K562 (cell line): ENCODE measurements around the gene ANAPC5. TPM values are rescaled to one million over a fixed set of nuclear protein-coding genes. Genes with fewer than 3 reads are reported as not detected.

ENCODE experiments used
- ADNP ChIP-seq: fragments of 200-800 bp; sonication (Bioruptor generic); IDR thresholded peaks from 2 replicates; pipeline ENCODE4 v1.6.1; 2016; ENCODE audit warnings: missing genetic modification characterization, missing compliant biosample characterization
- ATF7 ChIP-seq: fragments of 450-650 bp; IDR thresholded peaks from 2 replicates; pipeline ENCODE4 v1.7.1; 2014; ENCODE audit warnings: mild to moderate bottlenecking, moderate library complexity
- CREB1 ChIP-seq, 2 experiments: sonication (generic) in 1 of 2; formaldehyde crosslinking in 1 of 2; IDR thresholded peaks; 2 replicates each; pipeline versions ENCODE4 v1.6.1 to v1.8.0; 2012 to 2022; ENCODE audit warnings: inconsistent platforms in 1 of 2, mild to moderate bottlenecking in 1 of 2, missing genetic modification reagents in 1 of 2, moderate library complexity in 1 of 2
- CREM ChIP-seq: IDR thresholded peaks from 2 replicates; pipeline ENCODE4 v1.6.1; 2014; ENCODE audit warnings: antibody characterized with exemption, low read depth
- DPF2 ChIP-seq: fragments of 450-650 bp; IDR thresholded peaks from 2 replicates; pipeline ENCODE4 v1.6.1; 2016
- E2F8 ChIP-seq: fragments of 450-650 bp; IDR thresholded peaks from 2 replicates; pipeline ENCODE4 v1.7.1; 2018; ENCODE audit warnings: mild to moderate bottlenecking, low read depth; ENCODE audit not compliant: partially characterized antibody
- ETV1 ChIP-seq: fragments of 450-650 bp; conservative IDR thresholded peaks from 2 replicates; pipeline ENCODE4 v1.6.1; 2016; ENCODE audit warnings: missing genetic modification characterization, control low read depth, low read depth, missing compliant biosample characterization
- HMBOX1 ChIP-seq: sonication (generic); IDR thresholded peaks from 2 replicates; pipeline ENCODE4 v1.6.1; 2016
- HMG20A ChIP-seq: fragments of 450-650 bp; formaldehyde crosslinking; conservative IDR thresholded peaks from 2 replicates; pipeline ENCODE4 v1.4.0; 2020; ENCODE audit warnings: mild to moderate bottlenecking, mixed read lengths
- KDM1A ChIP-seq, 2 experiments: fragments of 450-650 bp; IDR thresholded peaks; 2 replicates each; pipeline ENCODE4 v1.6.1; 2016; ENCODE audit warnings: mild to moderate bottlenecking in 2 of 2
- RAD51 ChIP-seq: fragments of 450-650 bp; IDR thresholded peaks from 2 replicates; pipeline ENCODE4 v1.7.1; 2016; ENCODE audit warnings: low read depth, mild to moderate bottlenecking, borderline replicate concordance
- SMARCE1 ChIP-seq: fragments of 450-650 bp; IDR thresholded peaks from 2 replicates; pipeline ENCODE4 v1.7.1; 2016; ENCODE audit warnings: mild to moderate bottlenecking
- TEAD4 ChIP-seq, 2 experiments: sonication (generic) in 1 of 2; formaldehyde crosslinking in 1 of 2; IDR thresholded peaks; 2 replicates each; pipeline versions ENCODE4 v1.6.1 to v1.8.0; 2012 to 2022; ENCODE audit warnings: borderline replicate concordance in 1 of 2, inconsistent platforms in 1 of 2, low read length in 1 of 2, mild to moderate bottlenecking in 1 of 2, missing genetic modification reagents in 1 of 2
- ZNF318 ChIP-seq, 2 experiments: fragments of 450-650 bp; IDR thresholded peaks; 2 replicates each; pipeline ENCODE4 v1.6.1; 2016; ENCODE audit warnings: mild to moderate bottlenecking in 2 of 2, borderline replicate concordance in 1 of 2, low read depth in 1 of 2, moderate library complexity in 1 of 2
- ZNF436 ChIP-seq: fragments of 250-450, 450-650 bp; sonication (Bioruptor Pico); formaldehyde crosslinking; IDR thresholded peaks from 2 replicates; pipeline ENCODE4 v1.7.0; 2020; ENCODE audit warnings: mild to moderate bottlenecking
- polyA plus RNA-seq, 8 experiments: library from polyadenylated mRNA; depleted of rRNA in 4 of 8; stranded (reverse) in 5 of 8; unstranded in 3 of 8; fragments of >200 nt; fragmentation: Nextera tagmentation in 2 of 8; fragmentation: Illumina TruSeq in 1 of 8; extraction: Ambion mirVana in 2 of 8; extraction: Trizol in 1 of 8; gene quantifications; 2 replicates each; pipeline versions ENCODE4 v1.2.1 to v1.2.3, GENCODE V29; 2011 to 2014; ENCODE audit warnings: inconsistent platforms in 1 of 8, missing spikeins in 1 of 8
- total RNA-seq, 7 experiments: library from RNA; depleted of rRNA in 6 of 7; stranded (reverse); fragments of >200 nt in 6 of 7; fragmentation: Illumina TruSeq in 2 of 7; extraction: Trizol in 2 of 7; gene quantifications; 2 replicates each; pipeline versions ENCODE4 v1.2.1 to v1.2.3, GENCODE V29; 2011 to 2021; ENCODE audit warnings: low replicate concordance in 1 of 7

The ANAPC5 gene
- total and polyA plus RNA-seq, 9 of the 15 experiments (the other 6 are each of a cell fraction or from before 2014, with no cell fraction given) = 136 to 315 (median 197) TPM

- TF ChIP-seq CREB1 (IDR thresholded peaks at IDR 0.05) (peak; percentile 22; the same call in 1 of the 2 replicates), CREB1 (CRISPR knock-in tag; IDR thresholded peaks at IDR 0.05) (no peak), CREM (peak; percentile 39), ZNF436 (no peak), SMARCE1 (0 out of 2 replicates have a peak, but pooled peaks have one; percentile 66), ZNF318 (IDR thresholded peaks at IDR 0.05; ENCODE audit: borderline replicate concordance in 1 of 2, low read depth in 1 of 2) (peak in 1 of 2 experiments; percentile 85; a peak in 2 of 4 replicates), DPF2 (peak; percentile 69; the same call in 1 of the 2 replicates), RAD51 (no peak), HMBOX1 (peak; percentile 64), E2F8 (peak; percentile 39), ATF7 (peak; percentile 39; the same call in 1 of the 2 replicates), TEAD4 (IDR thresholded peaks at IDR 0.05; ENCODE audit: low read length) (peak; percentile 68; the same call in 1 of the 2 replicates), TEAD4 (CRISPR knock-in tag; IDR thresholded peaks at IDR 0.05; ENCODE audit: borderline replicate concordance) (no peak), ETV1 (tag) (peak; percentile 44; the same call in 1 of the 2 replicates), HMG20A (no peak), KDM1A (IDR thresholded peaks at IDR 0.05) (peak; percentile 65 to 67), ADNP (0 out of 2 replicates have a peak, but pooled peaks have one; percentile 38)
Measured at GRCh38 chr12:121391619-121392324, 39.6 kb upstream of the ANAPC5 start (continued).
